NCI-H2196 (cell line): ENCODE data around the gene MAOB.
"Not testable (repeated sequence)": the region's sequence is repeated elsewhere in the genome, so short reads cannot be mapped to it uniquely, and the experiment has no call there.

Source experiments
- DNase-seq: peaks from one replicate; lab custom pipeline; 2025; ENCODE audit not compliant: unreplicated experiment; lab: John Stamatoyannopoulos, UW

The MAOB gene

DNA sequence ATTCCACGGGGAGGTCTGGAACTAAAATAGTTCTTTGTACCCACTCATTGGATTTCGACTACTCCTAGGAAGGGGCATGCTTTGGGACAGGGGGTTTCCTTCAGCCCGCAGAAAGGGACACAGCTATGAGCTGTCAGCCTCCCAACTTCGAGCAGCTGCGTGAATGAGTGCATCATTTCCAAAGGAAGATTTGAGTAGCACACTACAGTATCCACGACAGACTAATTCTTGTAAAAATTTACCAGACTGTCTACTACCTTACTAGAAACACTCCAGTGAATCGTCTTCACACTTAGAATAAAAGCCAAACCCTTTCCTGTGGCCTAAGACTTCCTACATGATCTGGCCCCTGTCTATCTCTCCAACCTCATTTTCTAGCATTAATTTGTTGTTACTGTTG lies 124.2 kb downstream of the MAOB start:
- DNase-seq = no peak

DNA sequence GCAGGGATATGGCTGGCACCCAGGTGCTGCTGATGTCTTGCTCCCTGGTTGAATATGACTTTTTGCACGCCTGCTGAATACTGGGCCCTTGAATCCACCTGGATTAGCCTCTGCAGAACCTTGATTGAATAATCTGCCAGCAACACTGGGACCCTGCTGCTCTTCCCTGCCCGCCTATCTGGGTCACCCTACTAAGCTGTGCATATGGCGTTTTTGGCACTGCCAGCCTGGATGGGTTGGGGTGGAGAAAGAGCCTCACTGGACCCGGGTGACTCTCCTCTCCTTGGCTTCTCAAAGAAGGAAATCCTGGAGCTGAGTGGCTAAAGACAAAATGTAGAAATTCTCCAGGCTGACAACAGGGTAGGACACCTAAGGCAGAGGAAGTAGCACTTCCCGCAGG lies 126.2 kb downstream of the MAOB start:
- no peak for DNase-seq

DNA sequence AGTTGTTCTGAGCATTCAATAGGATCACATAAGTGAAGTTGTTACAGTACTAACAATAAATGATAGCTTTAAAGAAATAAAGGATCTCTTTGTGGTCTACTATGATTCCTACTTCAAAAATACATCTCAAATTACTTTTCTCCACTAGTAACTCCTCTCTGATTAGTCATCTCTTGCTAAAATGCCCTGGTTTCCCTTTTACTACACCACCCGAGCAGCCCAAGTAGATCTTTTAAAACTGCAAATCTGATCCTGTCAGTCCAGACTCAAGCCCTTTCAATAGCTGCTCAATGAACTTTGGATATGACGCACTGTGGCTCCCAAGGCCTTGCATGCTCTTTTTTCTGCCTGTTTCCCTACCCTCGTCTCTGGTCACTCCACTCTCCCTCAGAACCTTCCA lies 128.6 kb downstream of the MAOB start:
- DNase-seq = no peak

DNA sequence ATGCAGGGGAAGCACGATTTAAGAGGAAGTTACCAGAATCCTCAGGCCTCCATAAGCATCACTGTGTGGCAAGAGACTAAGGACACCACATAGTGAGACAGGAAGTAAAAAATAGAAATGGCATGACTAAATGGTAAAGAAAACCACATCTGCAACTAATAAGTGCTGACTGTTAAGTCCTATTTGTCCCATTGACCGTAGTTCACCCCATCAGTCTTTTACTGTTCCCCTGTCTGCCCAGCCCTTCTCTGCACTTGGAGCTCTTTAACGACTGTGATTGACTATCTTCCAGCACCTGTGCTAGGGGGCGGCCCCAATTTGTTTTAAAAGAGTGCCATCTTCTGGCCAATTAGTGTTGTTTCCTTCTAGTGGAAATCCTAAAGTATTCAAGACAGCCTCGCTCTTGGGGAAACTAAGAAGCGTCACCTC lies 132.0 kb downstream of the MAOB start:
- peak; percentile 28 for DNase-seq

DNA sequence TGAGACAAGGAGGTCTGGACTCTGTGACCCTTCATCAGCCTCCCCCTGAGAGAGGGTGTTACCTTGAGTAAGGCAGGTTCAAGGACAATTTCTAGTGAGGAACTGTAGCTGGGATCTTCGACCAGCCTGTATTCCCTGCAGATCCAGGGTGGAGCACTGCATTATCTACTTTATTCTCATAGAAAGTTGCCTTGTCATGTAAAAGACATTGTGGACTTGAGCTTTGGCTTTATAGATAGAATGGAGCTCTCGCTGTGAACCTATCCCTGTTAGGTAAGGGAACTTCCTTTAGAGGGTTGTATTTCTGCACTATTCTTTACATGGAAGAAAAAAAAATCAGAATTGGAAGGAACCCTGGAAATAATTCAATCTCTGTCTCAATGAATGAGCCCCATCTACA lies 134.8 kb downstream of the MAOB start:
- no peak for DNase-seq

DNA sequence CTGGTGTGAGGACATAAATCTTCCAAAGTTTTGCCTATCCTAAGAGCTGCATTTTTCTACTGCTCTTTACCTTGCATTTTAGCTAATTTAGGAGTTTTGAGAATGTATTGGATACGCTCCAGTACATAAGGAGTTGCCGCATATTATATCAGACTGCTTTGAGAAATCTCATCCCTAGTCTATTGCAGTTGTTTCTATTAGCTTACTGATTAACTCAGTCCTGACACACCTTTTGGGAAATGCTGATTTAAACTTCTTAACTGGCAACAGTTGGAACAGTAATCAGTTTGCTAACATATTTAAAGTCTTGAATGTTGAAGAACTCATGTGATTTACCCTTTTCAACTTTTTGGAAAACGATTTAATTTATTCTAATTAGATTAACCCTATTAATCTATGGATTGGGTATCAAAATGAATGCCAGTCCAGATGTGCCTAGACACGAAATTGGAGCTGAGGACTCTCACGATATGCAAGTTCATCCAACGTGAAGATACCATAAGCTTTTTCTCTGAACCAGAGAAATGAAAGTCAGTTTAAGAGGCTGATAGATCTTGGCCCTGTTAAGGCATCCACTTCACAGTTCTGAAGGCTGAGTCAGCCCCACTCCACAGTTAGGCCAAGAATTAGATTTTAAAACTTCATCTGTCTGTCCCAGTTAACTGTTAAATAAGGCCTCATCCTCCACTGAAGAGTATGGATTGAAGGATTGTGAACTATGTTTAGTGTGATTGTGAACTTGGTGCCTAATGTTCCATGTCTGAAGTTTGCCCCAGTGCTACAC lies 136.1 kb downstream of the MAOB start:
- no peak for DNase-seq

DNA sequence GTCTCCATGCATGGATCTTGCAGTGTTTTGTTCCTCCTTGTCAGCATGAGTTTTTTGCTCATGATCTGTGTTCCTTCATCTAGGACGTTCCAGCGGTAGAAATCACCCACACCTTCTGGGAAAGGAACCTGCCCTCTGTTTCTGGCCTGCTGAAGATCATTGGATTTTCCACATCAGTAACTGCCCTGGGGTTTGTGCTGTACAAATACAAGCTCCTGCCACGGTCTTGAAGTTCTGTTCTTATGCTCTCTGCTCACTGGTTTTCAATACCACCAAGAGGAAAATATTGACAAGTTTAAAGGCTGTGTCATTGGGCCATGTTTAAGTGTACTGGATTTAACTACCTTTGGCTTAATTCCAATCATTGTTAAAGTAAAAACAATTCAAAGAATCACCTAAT lies 138.0 kb downstream of the MAOB start:
- DNase-seq = no peak

DNA sequence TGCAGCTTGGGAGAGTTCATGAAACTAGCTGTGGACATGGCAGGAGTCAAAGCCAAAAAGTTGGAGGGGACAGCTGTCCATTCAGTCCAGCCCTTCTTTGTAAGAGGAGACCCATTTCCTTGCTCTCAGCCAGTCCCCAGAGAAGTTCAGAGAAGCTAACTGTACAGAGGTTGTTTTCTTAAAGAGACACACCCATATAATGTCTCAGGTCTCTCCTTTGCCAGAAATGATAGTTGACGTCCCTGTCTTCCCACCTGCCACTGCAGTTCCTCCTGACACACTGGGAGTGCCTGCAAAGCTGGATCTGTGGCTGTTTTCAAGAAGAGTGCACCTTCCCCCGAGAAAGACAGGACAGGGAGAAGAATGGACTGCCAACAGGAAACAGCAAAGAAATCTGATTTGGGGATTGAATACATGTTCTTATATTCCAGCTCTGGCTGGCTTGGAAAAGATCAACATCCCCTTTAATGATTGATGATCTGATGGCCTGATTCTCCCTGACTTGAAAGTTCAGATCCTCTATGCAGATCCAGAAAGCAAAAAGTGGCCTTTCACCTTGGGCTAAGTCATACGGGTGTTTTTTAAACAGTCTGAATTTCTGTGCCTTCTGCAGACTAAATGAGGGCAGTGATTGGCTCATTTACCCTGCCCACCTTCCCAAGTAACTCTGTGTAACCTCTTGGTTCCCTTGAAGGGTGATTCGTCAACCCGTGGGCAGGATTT lies 139.0 kb downstream of the MAOB start:
- DNase-seq = no peak

DNA sequence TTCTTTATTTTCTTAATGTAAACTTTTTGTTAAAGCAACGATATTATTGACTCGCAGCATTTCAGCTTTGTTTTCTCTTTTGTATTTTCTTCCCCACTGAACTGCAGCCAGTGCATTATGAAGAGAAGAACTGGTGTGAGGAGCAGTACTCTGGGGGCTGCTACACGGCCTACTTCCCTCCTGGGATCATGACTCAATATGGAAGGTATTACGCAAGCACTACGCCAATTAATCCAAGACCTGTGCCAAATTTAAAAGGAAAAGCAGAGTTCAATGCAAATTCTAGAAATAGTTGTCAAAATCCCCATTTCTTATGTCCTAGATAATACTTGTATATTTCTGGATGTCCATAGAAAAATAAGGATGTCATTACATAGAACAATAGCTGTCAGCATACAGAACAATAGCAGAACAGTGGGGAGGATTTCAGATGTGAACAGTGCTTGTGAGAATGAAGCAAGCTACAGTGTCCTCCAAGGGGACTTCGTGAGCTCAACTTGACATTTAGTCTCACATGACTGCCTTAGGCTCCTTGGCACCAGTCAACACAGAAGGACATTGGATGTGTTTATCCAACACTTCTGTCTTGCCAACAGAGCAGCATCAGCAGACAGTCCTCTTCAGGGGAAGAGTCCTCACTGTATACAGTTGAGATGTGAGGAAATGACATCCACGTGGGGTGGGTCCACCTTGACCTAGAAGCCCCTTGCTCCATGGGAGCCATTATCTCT lies 140.2 kb downstream of the MAOB start:
- DNase-seq = no peak

DNA sequence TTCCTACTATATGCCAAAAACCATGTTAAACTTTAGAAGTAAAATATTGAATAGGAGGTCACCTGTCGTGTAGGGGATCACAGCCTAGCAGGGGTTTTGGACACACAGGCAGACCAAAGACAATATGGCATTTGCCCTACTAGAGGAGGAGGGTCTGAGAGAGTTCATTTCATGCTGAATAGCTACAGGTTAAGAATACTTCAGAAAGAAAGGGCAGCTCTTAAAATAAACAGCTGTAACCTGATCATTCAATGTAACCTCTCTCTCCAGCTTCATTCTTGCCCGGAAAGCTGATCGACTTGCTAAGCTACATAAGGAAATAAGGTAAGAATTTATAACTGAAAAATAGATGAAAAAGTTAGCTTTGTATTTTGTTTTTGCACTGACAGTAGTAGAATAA lies 146.3 kb downstream of the MAOB start:
- DNase-seq = peak; percentile 8

DNA sequence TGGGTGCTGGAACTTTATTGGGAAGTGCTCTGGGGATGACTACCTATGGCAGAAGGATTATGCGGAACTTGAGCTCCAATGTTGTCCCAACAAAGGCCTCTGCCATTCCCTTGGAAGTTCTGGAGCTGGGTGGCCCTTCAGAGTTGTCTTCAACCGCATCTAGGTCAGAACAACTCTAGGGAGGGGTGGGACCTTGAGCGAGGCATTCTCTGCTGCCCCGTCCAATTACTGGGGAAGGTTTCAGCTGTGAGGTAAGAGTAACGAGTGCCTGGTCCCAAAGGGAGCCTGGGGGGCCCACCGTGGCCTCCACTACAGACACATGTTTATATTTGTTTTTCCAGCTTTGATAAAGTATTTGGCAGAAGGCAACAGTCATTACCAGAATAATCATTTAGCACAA lies 146.7 kb downstream of the MAOB start:
- DNase-seq = no peak

DNA sequence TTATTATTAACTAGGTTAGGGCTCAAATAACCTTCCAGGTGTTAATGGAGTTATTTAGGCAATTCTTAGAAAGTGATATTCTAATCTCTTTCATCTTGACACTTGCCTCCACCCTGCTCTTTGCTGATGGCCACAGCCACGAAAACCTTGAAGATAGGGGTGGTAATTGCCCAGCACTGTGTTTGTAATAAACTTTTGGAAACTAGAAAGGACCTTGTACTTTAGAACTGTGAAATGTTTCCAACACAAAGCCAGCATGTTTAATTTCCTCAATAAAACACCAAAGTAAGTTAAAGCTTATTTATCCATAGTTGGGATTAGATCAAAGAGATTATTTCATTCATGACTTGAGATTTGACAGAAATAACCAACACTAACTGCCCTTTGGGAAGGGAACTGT lies 147.8 kb downstream of the MAOB start:
- DNase-seq = no peak

DNA sequence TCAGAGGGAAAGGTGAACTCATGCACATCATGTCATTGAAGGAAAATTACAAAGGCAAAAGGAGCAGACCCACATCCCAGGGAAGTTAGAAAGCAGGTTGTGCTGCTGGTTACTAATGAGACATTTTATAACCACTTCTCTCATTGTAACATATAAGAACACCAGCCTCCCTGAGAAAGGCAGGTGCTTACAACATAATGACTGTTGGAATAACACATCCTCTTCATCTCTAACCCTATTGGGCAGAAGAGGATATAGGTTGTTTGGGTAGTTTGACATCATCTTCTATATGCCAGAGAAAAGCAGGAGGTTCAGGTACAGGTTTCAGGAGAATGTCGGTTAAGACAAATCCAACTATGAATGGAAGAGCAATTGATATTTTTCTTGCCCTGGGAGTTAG lies 148.6 kb downstream of the MAOB start:
- DNase-seq = no peak

DNA sequence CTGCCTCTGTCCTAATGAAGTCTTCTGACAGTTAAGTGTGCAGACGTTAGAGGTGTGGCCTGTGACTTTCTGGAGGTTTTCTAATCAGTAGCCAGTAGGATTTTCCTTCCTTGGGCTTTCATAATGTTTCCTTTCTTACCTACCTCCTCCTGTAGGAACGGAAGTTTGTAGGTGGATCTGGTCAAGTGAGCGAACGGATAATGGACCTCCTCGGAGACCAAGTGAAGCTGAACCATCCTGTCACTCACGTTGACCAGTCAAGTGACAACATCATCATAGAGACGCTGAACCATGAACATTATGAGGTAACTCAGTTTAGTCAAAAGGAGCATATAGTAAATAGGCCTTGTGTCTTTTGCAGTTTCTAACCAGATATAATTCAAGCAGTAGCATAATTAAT lies 151.2 kb downstream of the MAOB start:
- no peak for DNase-seq

DNA sequence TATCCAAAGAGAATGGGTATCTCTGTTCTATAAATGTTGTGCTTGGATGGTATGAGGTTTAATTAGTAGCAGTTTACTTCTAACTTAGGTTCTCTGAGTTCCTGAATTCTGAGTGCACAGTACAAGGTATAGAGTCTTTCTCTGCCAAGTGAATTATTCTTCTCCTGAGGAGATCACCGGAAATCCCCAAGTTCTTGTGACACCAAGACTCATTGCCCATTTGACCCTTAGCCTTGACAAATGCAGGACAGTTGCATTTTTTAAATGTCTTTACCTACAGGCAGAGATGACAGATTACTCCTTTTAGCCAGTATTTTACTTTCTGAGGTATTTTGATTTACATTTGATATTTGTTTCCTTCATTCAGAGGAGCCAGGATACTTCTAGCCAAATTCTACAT lies 153.3 kb downstream of the MAOB start:
- DNase-seq = no peak

DNA sequence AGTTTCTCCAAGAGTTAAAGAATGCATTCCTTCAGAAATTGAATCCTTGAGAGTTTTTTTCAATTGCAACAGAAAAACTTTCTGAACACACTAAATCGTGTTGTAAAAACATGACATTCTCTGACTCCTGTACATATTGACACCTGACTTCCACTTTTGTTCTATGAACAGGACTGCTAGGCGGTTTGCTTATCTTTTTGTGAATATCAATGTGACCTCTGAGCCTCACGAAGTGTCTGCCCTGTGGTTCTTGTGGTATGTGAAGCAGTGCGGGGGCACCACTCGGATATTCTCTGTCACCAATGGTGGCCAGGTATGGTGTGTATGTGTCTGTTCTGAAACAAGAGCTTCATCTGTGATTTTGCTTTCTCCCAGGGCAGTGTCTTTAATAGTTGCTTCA lies 154.2 kb downstream of the MAOB start:
- no peak for DNase-seq

DNA sequence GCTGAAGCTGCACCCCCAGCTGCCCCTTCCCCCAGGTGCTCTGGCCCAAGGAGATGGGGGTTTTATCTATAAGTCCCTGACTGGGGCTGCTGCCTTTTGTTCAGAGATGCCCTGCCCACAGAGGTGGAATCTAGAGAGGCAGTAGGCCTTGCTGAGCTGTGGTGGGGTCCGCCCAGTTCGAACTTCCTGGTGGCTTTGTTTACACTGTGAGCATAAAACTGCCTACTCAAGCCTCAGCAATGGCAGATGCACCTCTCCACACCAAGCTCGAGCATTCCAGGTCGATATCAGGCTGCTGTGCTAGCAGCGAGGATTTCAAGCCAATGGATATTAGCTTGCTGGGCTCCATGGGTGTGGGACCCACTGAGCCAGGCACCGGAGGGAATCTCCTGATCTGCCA lies 155.0 kb downstream of the MAOB start:
- not testable (repeated sequence) for DNase-seq

DNA sequence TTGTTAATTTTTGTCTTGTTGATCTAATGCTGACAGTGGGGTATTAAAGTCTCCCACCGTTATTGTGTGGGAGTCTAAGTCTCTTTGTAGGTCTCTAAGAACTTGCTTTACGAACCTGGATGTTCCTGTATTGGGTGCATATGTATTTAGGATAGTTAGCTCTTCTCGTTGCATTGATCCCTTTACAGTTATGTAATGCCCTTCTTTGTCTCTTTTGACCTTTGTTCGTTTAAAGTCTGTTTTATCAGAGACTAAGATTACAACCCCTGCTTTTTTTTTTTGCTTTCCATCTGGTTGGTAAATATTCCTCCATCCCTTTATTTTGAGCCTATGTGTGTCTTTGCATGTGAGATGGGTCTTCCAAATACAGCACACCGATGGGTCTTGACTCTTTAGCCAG lies 157.0 kb downstream of the MAOB start:
- DNase-seq = not testable (repeated sequence)

DNA sequence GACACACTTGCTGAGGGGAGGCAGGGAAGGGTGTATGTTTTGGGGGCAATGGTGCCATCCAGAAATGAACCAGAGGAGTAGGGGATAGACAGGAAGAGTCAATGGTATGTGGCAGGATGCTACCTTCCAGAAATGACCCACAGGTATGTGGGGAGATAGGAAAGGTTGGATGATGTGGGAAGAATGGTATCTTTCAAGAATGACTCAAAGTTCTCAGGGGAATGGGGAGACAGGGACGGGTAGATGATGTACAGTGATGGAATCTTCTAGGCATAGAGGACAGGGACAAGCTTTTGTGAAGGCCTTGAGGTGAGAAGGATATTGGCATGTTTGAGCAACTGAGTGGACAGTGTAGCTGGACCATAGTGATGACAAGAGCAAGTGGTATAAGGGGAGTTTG lies 161.3 kb downstream of the MAOB start:
- no peak for DNase-seq

DNA sequence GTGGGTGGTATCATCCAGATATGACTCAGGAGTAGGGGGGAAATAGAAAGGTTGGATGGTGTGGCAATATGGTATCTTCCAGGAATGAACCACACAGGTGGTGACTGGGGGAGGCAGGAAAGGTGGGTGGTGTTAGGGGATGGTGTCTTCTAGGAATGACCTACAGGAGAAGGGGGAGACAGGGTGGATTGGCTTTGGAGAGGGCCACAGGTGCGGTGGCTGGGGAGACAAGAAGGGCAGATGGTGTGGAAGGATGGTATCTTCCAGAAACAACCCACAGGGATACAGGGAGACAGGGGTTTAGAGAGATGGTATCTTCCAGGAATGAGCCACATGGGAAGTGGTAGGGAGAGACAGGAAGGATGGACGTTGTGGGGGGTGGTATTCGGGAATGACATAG lies 162.2 kb downstream of the MAOB start:
- no peak for DNase-seq

DNA sequence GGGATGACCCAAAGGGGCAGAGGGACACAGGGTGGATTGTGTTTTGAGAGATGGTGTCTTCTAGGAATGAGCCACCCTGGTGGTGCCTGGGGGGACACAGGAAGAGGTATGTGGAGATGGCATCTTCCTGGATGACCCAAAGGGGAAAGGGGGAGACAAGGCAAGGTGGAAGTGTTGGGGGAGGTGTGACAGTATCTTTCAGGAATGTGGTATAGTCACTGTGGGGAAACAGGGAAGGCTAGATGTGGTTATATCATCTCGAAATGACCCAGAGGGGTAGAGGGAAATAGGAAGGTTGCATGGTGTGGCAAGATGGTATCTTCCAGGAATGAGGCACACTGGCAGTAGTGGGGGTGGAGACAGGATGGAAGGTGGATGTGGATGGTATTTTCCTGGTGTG lies 163.3 kb downstream of the MAOB start:
- DNase-seq = no peak

DNA sequence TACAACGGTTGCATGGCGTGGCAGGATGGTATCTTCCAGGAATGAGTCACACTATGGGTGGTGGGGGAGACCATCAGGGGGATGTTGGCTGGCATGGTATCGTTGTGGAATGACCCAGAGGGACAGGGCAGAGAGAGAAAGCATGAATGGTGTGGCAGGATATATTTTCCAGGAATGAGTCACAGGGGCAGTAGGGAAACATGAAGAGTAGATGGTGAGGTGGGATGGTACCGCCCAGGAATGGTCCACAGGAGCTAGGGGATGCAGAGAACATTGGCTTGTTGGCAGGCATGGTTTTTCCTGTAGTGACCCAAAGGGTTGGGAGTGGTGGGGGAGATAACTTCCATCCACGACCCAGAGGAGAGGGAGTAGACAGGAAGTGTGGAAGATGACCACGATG lies 163.7 kb downstream of the MAOB start:
- DNase-seq = no peak
